Measurements from ENCODE around the gene RNASEH1.

Gene RNASEH1

GRCh38 chr2:3563521-3563976, 5.4 kb upstream of the RNASEH1 start:
- no peak for DNase-seq (ENCODE audit: low read depth in 2 of 3, low spot score in 1 of 3)

GRCh38 chr2:3557639-3558204, 411 bp downstream of the RNASEH1 start:
- peak in 1 of 3 donors; percentile 3 for DNase-seq (ENCODE audit: low read depth in 2 of 3, low spot score in 1 of 3)

GRCh38 chr2:3553946-3554345, 4.2 kb downstream of the RNASEH1 start:
- DNase-seq (ENCODE audit: low read depth in 2 of 3, low spot score in 1 of 3), result no peak

GRCh38 chr2:3547915-3548314, 10.2 kb downstream of the RNASEH1 start:
- no peak for DNase-seq (ENCODE audit: low read depth in 2 of 3, low spot score in 1 of 3)

- no peak for DNase-seq (ENCODE audit: low read depth in 2 of 3, low spot score in 1 of 3)
Observed at GRCh38 chr2:3545788-3546478, 12.2 kb downstream of the RNASEH1 start.

GRCh38 chr2:3543023-3543683, 15.0 kb downstream of the RNASEH1 start:
- no peak for DNase-seq (ENCODE audit: low read depth in 2 of 3, low spot score in 1 of 3)

- no peak for DNase-seq (ENCODE audit: low read depth in 2 of 3, low spot score in 1 of 3)
Observed at GRCh38 chr2:3542107-3542506, 16.0 kb downstream of the RNASEH1 start.

- DNase-seq (ENCODE audit: low read depth in 2 of 3, low spot score in 1 of 3), result no peak
Observed at GRCh38 chr2:3539836-3540235, 18.3 kb downstream of the RNASEH1 start.

- DNase-seq (ENCODE audit: low read depth in 2 of 3, low spot score in 1 of 3), result no peak
Observed at GRCh38 chr2:3536682-3537632, 21.2 kb downstream of the RNASEH1 start.

GRCh38 chr2:3535794-3536681, 22.1 kb downstream of the RNASEH1 start:
- DNase-seq (ENCODE audit: low read depth in 2 of 3, low spot score in 1 of 3), result no peak

- no peak for DNase-seq (ENCODE audit: low read depth in 2 of 3, low spot score in 1 of 3)
Observed at GRCh38 chr2:3535467-3535793, 22.7 kb downstream of the RNASEH1 start.

GRCh38 chr2:3534251-3534814, 23.8 kb downstream of the RNASEH1 start:
- no peak for DNase-seq (ENCODE audit: low read depth in 2 of 3, low spot score in 1 of 3)

- no peak for DNase-seq (ENCODE audit: low read depth in 2 of 3, low spot score in 1 of 3)
Observed at GRCh38 chr2:3533836-3534235, 24.3 kb downstream of the RNASEH1 start.

GRCh38 chr2:3532941-3533340, 25.2 kb downstream of the RNASEH1 start:
- DNase-seq (ENCODE audit: low read depth in 2 of 3, low spot score in 1 of 3), result no peak

- no peak for DNase-seq (ENCODE audit: low read depth in 2 of 3, low spot score in 1 of 3)
Observed at GRCh38 chr2:3529316-3530025, 28.7 kb downstream of the RNASEH1 start.

- DNase-seq (ENCODE audit: low read depth in 2 of 3, low spot score in 1 of 3), result no peak
Observed at GRCh38 chr2:3527886-3528785, 30.0 kb downstream of the RNASEH1 start.

GRCh38 chr2:3526871-3527270, 31.3 kb downstream of the RNASEH1 start:
- DNase-seq (ENCODE audit: low read depth in 2 of 3, low spot score in 1 of 3), result no peak

GRCh38 chr2:3523551-3524041, 34.5 kb downstream of the RNASEH1 start:
- DNase-seq (ENCODE audit: low read depth in 2 of 3, low spot score in 1 of 3), result no peak

Data from stimulated activated CD4-positive, alpha-beta T cell treated with anti-CD3 and anti-CD28 coated beads, Interleukin-12 subunit alpha, Interleukin-12 subunit beta, amount 100 ng/mL, for 48 hours (primary cell).